HEK293T (cell line): Measurements from ENCODE around the gene TAF11L3.
"Not testable (repeated sequence)": the region's sequence is repeated elsewhere in the genome, so short reads cannot be mapped to it uniquely, and the experiment has no call there.

Source experiments
- CTCF ChIA-PET: fragments of 350-600 bp; formaldehyde crosslinking; extraction: SDS; loops from one replicate; lab custom pipeline; 2021; ENCODE audit warnings: antibody characterized with exemption, inconsistent platforms; lab: Yijun Ruan, JAX
- POLR2A ChIA-PET: fragments of 350-600 bp; formaldehyde crosslinking; extraction: SDS; loops from one replicate; lab custom pipeline; 2020; ENCODE audit warnings: antibody characterized with exemption, inconsistent platforms; lab: Yijun Ruan, JAX
- DNase-seq: peaks from one replicate; pipeline ENCODE4 v3.0.0; 2012; ENCODE audit warnings: mixed read lengths; ENCODE audit errors: extremely low spot score
- ARNT ChIP-seq: fragments of 450-650 bp; IDR thresholded peaks from 2 replicates; pipeline ENCODE4 v1.6.1; 2017; ENCODE audit warnings: mild to moderate bottlenecking
- BHLHE40 ChIP-seq: fragments of 450-650 bp; IDR thresholded peaks from 2 replicates; pipeline ENCODE4 v1.6.1; 2016; ENCODE audit warnings: mild to moderate bottlenecking, moderate library complexity, borderline replicate concordance
- CTBP1 ChIP-seq: fragments of 450-650 bp; IDR thresholded peaks from 2 replicates; pipeline ENCODE4 v1.6.1; 2016; ENCODE audit warnings: borderline replicate concordance
- ELF4 ChIP-seq: fragments of 450-650 bp; IDR thresholded peaks from 2 replicates; pipeline ENCODE4 v1.6.1; 2017; ENCODE audit warnings: antibody characterized with exemption
- FOXA1 ChIP-seq: fragments of 450-650 bp; IDR thresholded peaks from 2 replicates; pipeline ENCODE4 v1.6.1; 2016; ENCODE audit warnings: mild to moderate bottlenecking
- FOXK2 ChIP-seq: fragments of 450-650 bp; IDR thresholded peaks from 2 replicates; pipeline ENCODE4 v1.6.1; 2016; ENCODE audit warnings: mild to moderate bottlenecking
- FOXM1 ChIP-seq: fragments of 450-650 bp; IDR thresholded peaks from 2 replicates; pipeline ENCODE4 v1.6.1; 2017; ENCODE audit warnings: mild to moderate bottlenecking, borderline replicate concordance
- HDGF ChIP-seq: fragments of 450-650 bp; IDR thresholded peaks from 2 replicates; pipeline ENCODE4 v1.6.1; 2017; ENCODE audit warnings: antibody characterized with exemption, borderline replicate concordance
- L3MBTL2 ChIP-seq: fragments of 450-650 bp; conservative IDR thresholded peaks from 2 replicates; pipeline ENCODE4 v1.6.1; 2016; ENCODE audit warnings: mild to moderate bottlenecking
- LEF1 ChIP-seq: fragments of 450-650 bp; IDR thresholded peaks from 2 replicates; pipeline ENCODE4 v1.6.1; 2017; ENCODE audit warnings: mild to moderate bottlenecking, borderline replicate concordance
- NFRKB ChIP-seq: fragments of 450-650 bp; IDR thresholded peaks from 2 replicates; pipeline ENCODE4 v1.6.1; 2016; ENCODE audit warnings: mild to moderate bottlenecking, moderate library complexity
- PKNOX1 ChIP-seq: fragments of 450-650 bp; IDR thresholded peaks from 2 replicates; pipeline ENCODE4 v1.6.1; 2016
- SP1 ChIP-seq: fragments of 450-650 bp; IDR thresholded peaks from 2 replicates; pipeline ENCODE4 v1.6.1; 2017
- SUZ12 ChIP-seq: fragments of 450-650 bp; IDR thresholded peaks from 2 replicates; pipeline ENCODE4 v1.6.1; 2016; ENCODE audit warnings: mild to moderate bottlenecking
- TARDBP ChIP-seq: fragments of 450-650 bp; IDR thresholded peaks from 2 replicates; pipeline ENCODE4 v1.6.1; 2016
- ZNF384 ChIP-seq: fragments of 450-650 bp; IDR thresholded peaks from 2 replicates; pipeline ENCODE4 v1.6.1; 2016

TAF11L3 gene

DNA sequence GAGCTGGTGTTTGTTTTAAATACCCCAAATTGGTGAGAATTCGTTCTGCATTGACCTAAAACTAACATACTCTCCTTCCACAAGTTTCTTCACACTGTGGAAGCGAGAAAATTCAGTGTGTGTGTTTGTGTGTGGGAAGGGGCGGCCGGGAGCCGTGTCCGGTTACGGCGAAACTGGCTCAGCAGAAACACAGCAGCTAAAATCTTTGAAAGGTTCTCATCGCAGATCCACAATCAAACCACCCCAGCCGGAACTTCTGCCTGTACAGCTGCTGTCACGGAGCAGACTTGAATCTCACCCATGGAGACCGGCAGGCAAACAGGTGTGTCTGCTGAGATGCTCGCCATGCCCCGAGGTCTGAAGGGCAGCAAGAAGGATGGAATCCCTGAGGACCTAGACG, at the start of gene TAF11L3:
TAF11L3 (plus strand) TSS at position 301 of the 400 bp plus-strand sequence.
- POLR2A ChIA-PET, CTCF ChIA-PET: not testable (repeated sequence)

DNA sequence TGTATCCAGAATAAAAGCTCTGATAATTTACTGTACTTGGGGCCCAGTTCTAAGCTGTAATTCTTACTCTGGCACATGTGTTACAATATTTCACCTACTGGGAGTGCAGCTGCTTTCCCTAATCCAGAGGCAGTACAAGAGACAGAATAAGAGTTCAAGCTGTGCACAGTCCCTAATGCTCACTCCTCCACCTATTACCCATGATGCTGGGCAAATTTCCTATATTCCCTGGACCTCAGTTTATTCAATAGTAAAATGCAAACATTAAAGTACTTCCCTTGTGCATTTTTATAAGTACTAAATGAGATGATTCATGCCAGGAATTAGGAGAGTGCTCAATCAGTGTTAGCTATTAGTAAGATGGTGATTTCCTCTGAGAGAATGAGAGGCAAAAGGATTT, 48.1 kb upstream of the TAF11L3 start:
- CTCF ChIA-PET = no interaction called here
- DNase-seq = no peak
- no peak for TF ChIP-seq FOXK2
- TF ChIP-seq TARDBP = no peak
- TF ChIP-seq FOXA1 = no peak
- TF ChIP-seq BHLHE40 = no peak
- no peak for TF ChIP-seq L3MBTL2
- TF ChIP-seq ARNT = no peak
- TF ChIP-seq ELF4 = no peak
- no peak for TF ChIP-seq HDGF
- no peak for TF ChIP-seq CTBP1
- no peak for TF ChIP-seq SP1
- POLR2A ChIA-PET = no interaction called here

More for the DNA sequence above, at the start of gene TAF11L3:
- DNase-seq = not testable (repeated sequence)

DNA sequence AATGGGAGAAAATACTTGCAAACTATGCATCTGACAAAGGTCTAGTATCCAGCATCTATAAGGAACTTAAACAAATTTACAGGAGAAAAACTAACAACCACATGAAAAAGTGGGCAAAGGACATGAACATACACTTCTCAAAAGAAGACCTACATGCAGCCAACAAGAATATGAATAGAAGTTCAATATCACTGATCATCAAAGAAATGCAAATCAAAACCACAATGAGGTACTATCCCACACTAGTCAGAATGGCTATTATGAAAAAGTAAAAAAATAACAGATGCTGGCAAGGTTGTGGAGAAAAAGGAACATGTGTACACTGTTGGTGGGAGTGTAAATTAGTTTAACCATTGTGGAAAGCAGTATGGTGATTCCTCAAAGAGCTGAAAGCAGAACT, 43.1 kb upstream of the TAF11L3 start:
- CTCF ChIA-PET = not testable (repeated sequence)

GRCh38 chr5:17477043-17477442, 41.1 kb upstream of the TAF11L3 start:
- CTCF ChIA-PET = no interaction called here
- no peak for DNase-seq
- POLR2A ChIA-PET = no interaction called here
- TF ChIP-seq ZNF384 = no peak
- no peak for TF ChIP-seq SUZ12

More for the DNA sequence above, 43.1 kb upstream of the TAF11L3 start:
- POLR2A ChIA-PET, DNase-seq: not testable (repeated sequence)

DNA sequence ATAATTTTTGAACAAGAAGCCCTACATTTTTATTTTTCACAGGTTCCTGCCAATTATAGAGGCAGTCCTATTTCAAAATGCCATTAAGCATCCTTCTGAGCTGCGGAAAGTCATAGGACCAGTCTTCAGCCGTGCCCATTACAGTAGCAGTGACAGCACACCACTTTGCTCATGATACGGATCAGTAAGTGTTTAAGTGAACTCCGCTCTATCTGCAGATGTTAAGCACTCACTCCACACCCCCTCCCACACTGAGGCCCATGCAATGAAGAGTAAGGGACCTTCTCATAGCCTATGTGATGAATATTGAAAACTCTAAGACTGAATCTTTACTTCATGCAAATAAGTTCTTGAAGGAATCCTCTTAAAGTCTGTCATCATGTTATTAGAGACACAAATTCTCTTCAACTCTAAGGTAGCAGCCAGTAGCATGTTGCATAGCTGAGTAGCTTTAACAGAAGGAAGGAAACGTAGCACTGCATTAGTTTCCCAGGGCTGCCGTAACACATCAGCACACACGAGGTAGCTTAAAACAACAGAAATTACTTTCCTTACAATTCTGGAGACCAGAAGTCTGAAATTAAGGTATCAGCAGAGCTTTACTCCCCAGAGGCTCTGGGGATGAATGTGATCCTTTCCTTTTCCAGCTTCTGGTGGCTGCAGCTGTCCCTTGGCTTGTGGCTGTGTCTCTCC, 40.4 kb upstream of the TAF11L3 start:
- TF ChIP-seq ARNT (no peak), LEF1 (no peak), ELF4 (no peak), FOXK2 (no peak), SUZ12 (no peak), L3MBTL2 (no peak), NFRKB (no peak), TARDBP (no peak), FOXA1 (no peak), BHLHE40 (no peak), PKNOX1 (no peak), CTBP1 (no peak), ZNF384 (no peak), FOXM1 (no peak), SP1 (no peak), HDGF (no peak)
- POLR2A ChIA-PET = no interaction called here
- CTCF ChIA-PET = no interaction called here

GRCh38 chr5:17481378-17481777, 36.8 kb upstream of the TAF11L3 start:
- DNase-seq = no peak
- no peak for TF ChIP-seq LEF1
- TF ChIP-seq SUZ12 = no peak
- no peak for TF ChIP-seq ARNT
- TF ChIP-seq CTBP1 = no peak
- CTCF ChIA-PET = interaction anchor here (0.7 kb wide), 1 partner anchor 9 kb away, joined by 3 read pairs; no protein-coding TSS in a partner anchor
- POLR2A ChIA-PET = no interaction called here

More for the DNA sequence above, 40.4 kb upstream of the TAF11L3 start:
- DNase-seq = no peak

- ChIA-PET CTCF (no interaction called here), POLR2A (no interaction called here)
- no peak for TF ChIP-seq TARDBP
- DNase-seq = no peak
Measured at GRCh38 chr5:17482790-17483189, 35.4 kb upstream of the TAF11L3 start.

DNA sequence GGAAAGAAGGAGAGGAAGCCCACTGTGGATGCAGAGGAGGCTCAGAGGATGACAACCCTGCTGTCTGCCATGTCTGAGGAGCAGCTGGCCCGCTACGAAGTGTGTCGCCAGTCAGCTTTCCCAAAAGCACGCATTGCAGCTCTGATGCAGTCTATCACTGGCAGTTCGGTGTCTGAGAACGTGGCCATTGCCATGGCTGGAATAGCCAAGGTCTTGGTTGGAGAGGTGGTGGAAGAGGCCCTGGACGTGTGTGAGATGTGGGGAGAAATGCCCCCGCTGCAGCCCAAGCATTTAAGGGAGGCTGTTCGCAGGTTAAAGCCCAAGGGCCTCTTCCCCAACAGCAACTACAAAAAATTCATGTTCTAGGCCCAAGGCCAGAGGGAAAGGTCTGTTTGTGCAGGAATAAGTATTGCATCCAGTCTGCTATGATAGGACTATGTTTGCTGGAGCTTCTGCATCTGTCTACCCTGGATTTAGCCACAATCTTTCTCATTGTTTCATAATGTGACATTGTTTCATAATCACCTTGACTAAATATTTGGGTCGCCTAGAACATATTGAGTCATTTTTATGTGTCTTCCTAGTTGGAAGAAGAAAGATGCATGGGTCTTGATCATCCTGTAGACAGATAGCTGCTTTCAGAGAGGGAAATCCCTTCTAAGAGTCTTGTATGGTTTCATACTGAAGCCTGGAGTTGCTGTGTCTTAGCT, 31.5 kb upstream of the TAF11L3 start:
- DNase-seq, POLR2A ChIA-PET, CTCF ChIA-PET: not testable (repeated sequence)

- no peak for DNase-seq
- POLR2A ChIA-PET = no interaction called here
Measured at GRCh38 chr5:17487174-17487512, 31.0 kb upstream of the TAF11L3 start.

DNA sequence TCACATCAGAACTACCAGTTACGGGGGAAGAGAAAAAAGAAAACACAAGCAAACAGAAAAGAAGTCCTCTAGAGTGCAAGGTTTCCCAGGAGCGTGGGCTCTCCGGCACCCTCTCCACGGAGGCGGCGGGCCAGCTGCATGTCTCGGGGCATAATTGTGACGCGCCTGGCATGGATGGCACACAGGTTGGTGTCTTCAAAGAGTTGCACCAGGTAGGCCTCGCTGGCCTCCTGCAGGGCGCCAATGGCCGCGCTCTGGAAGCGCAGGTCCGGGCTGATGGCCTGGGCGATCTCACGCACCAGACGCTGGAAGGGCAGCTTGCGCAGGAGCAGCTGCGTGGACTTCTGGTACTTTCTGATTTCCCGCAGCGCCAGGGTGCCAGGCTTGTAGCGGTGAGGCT, 26.9 kb upstream of the TAF11L3 start:
- DNase-seq, POLR2A ChIA-PET, CTCF ChIA-PET: not testable (repeated sequence)

More at GRCh38 chr5:17487174-17487512, 31.0 kb upstream of the TAF11L3 start:
- CTCF ChIA-PET = no interaction called here
- TF ChIP-seq ELF4 (no peak), PKNOX1 (no peak), LEF1 (no peak), BHLHE40 (no peak), SUZ12 (no peak), HDGF (no peak)
